ENCODE data around the gene TPPP2.

The TPPP2 gene

GRCh38 chr14:21034707-21035106 is 4.7 kb downstream of the TPPP2 start, which contains the start of gene RNASE13:
Gene RNASE13 (minus strand): TSS chr14:21034807. CDS start chr14:21034288, 519 bp downstream.
- TF ChIP-seq CTCF (IDR thresholded peaks at IDR 0.05): no peak
- Histone ChIP-seq H3K4me3 (ENCODE audit: low read depth in 1 of 2, low read length in 1 of 2) (no peak within 1 kb of the TSS), H3K36me3 (no peaks in the 10 kb centered on the region), H3K27me3 (no peaks in the 10 kb centered on the region), H3K4me1 (ENCODE audit: control insufficient read depth in 1 of 2, insufficient read depth in 1 of 2, low read depth in 1 of 2, low read length in 1 of 2) (no peaks in the 10 kb centered on the region), H3K27ac (no peak within 1 kb of the TSS), H3K9me3 (no peaks in the 10 kb centered on the region)

GRCh38 chr14:21036751-21037150 is 6.7 kb downstream of the TPPP2 start:
- TF ChIP-seq CTCF (IDR thresholded peaks at IDR 0.05): no peak
- H3K27ac ChIP-seq: no peak overlapping the region
- no peaks in the 10 kb centered on the region for H3K36me3 ChIP-seq
- no peaks in the 10 kb centered on the region for H3K9me3 ChIP-seq
- H3K27me3 ChIP-seq: peaks cover 5% of the 10 kb centered on the region
- H3K4me3 ChIP-seq (ENCODE audit: low read depth in 1 of 2, low read length in 1 of 2): no peak overlapping the region
- H3K4me1 ChIP-seq (ENCODE audit: control insufficient read depth in 1 of 2, insufficient read depth in 1 of 2, low read depth in 1 of 2, low read length in 1 of 2): no peaks in the 10 kb centered on the region

- TF ChIP-seq CTCF (IDR thresholded peaks at IDR 0.05): no peak
- H3K4me3 ChIP-seq (ENCODE audit: low read depth in 1 of 2, low read length in 1 of 2): no peak overlapping the region
- no peaks in the 10 kb centered on the region for H3K4me1 ChIP-seq (ENCODE audit: control insufficient read depth in 1 of 2, insufficient read depth in 1 of 2, low read depth in 1 of 2, low read length in 1 of 2)
- no peak overlapping the region for H3K27ac ChIP-seq
- H3K27me3 ChIP-seq: peaks cover 9% of the 10 kb centered on the region
- no peaks in the 10 kb centered on the region for H3K9me3 ChIP-seq
- no peaks in the 10 kb centered on the region for H3K36me3 ChIP-seq
Observed at GRCh38 chr14:21037156-21037555, 7.1 kb downstream of the TPPP2 start.

DNA sequence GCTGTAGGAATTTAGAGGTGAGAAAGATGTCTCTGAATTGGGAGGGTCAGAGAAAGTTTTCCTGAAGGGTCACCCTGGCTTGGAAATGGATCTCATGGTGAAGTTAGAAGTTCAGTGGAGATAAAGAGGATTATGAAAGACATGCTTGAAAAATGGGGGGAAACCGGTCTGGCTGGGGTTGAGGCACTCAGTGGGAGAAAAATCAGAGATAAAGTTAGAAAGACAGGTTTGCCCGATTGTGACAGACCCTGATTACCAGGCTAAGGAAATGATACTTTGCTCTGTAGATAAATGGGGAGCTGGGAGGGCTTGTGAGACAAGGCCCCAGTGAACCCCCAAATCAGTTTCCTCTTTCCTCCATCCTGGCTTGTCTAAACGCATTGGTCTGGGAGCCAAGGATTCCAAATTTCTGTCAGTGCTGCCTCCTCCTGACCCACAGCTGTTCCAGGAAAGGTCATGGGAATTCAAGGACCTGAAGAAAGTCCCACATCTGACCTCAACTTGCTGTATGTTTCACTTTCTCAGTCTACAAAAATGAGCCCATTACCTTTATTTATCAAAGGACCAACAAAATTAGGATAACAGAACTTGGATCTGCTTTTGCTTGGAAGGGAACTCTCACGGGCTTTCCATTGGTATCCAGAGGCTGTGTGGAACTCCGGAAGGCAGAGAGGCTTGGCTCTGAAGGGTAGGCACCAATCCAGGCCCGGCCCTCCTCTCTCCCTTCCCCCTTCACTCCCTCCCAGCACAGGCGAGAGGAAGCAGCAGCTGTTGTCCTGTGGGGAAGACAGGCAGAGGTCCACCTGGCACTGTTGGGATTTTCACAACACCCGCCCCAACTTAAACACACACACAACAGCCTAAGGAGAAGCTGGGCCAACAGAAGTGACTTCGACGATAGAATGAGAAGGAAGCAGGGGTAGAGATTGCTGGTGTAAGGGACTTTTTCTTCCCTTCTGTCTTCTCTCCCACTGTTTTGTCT is 8.7 kb downstream of the TPPP2 start:
- H3K9me3 ChIP-seq: no peaks in the 10 kb centered on the region
- peaks cover 22% of the 10 kb centered on the region for H3K27me3 ChIP-seq
- no peak overlapping the region for H3K4me3 ChIP-seq (ENCODE audit: low read depth in 1 of 2, low read length in 1 of 2)
- no peak for TF ChIP-seq CTCF (IDR thresholded peaks at IDR 0.05)
- no peaks in the 10 kb centered on the region for H3K4me1 ChIP-seq (ENCODE audit: control insufficient read depth in 1 of 2, insufficient read depth in 1 of 2, low read depth in 1 of 2, low read length in 1 of 2)
- H3K36me3 ChIP-seq: no peaks in the 10 kb centered on the region
- H3K27ac ChIP-seq: no peak overlapping the region

DNA sequence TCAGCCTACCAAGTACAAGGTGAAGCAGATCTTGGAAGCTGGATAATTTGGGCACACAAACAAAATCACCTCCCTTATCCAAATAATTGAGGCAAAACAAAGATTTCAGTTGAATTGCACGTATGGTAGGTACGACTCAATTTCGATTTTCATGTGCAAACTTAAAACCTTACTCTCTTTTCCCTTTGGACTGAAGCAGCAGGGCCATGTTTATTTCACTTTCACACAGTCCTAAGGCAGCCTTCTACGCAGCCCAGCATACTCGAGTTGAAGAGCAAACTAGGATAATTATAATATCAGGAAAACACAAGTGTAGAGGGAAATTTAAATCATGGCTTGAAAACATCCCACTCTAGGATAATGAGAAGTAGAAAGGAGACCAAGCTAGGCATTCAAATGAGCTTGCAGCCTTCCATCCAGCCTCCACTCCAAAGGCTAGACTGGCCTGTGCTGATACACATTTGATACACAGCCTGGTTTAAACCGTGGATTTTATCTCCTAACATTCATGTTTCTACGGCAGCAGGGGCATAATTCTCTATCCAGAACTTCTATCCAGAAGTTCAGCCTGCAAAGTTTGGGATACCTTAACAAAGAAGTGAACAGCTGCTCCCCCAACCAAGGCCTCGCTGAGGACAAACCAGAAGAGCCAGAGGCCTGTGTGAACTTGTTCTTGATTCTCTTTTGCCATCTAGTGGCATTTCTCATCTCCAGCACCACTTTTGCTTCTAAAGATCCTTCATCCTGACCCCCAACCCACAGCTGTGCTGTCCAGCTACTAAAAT is 9.8 kb downstream of the TPPP2 start:
- H3K4me1 ChIP-seq (ENCODE audit: control insufficient read depth in 1 of 2, insufficient read depth in 1 of 2, low read depth in 1 of 2, low read length in 1 of 2): no peaks in the 10 kb centered on the region
- H3K9me3 ChIP-seq: no peaks in the 10 kb centered on the region
- TF ChIP-seq CTCF (IDR thresholded peaks at IDR 0.05): no peak
- no peak overlapping the region for H3K4me3 ChIP-seq (ENCODE audit: low read depth in 1 of 2, low read length in 1 of 2)
- H3K27me3 ChIP-seq: peaks cover 33% of the 10 kb centered on the region
- no peak overlapping the region for H3K27ac ChIP-seq
- H3K36me3 ChIP-seq: no peaks in the 10 kb centered on the region

All from neutrophil (primary cell).